Neural cell (in vitro differentiated cells): ENCODE data around the gene NOS1AP. TPM values are rescaled to one million over a fixed set of nuclear protein-coding genes. Genes with fewer than 3 reads are reported as not detected.

Experiments
- H2AFZ ChIP-seq: fragments of 200-600, 300-800 bp; sonication (generic), shearing (Covaris generic); 2 replicates; pipeline ENCODE4 v1.6.0; 2014; ENCODE audit warnings: low read depth, mild to moderate bottlenecking, antibody characterized with exemption, low read length, moderate library complexity
- H3F3A ChIP-seq: fragments of 200-600 bp; shearing (Covaris generic); 2 replicates; pipeline ENCODE4 v1.6.1; 2016; ENCODE audit warnings: mild to moderate bottlenecking, moderate library complexity, mixed read lengths, antibody characterized with exemption, low read length; ENCODE audit not compliant: insufficient read depth, poor library complexity, severe bottlenecking
- H3K27ac ChIP-seq: fragments of 200-600, 300-800 bp; sonication (generic), shearing (Covaris generic); 2 replicates; pipeline ENCODE4 v1.5.1; 2014; ENCODE audit warnings: mild to moderate bottlenecking, low read length, moderate library complexity
- H3K27me3 ChIP-seq: fragments of 300-800, 200-600 bp; sonication (generic), shearing (Covaris generic); 2 replicates; pipeline ENCODE4 v1.6.0; 2014; ENCODE audit warnings: mild to moderate bottlenecking, low read depth, low read length, moderate library complexity; ENCODE audit not compliant: insufficient read depth
- H3K36me3 ChIP-seq: fragments of 300-800, 200-600 bp; sonication (generic), shearing (Covaris generic); 2 replicates; pipeline ENCODE4 v1.5.1; 2014; ENCODE audit warnings: mild to moderate bottlenecking, antibody characterized with exemption, low read length, moderate library complexity; ENCODE audit not compliant: insufficient read depth
- H3K4me2 ChIP-seq: fragments of 300-800, 200-600 bp; sonication (generic), shearing (Covaris generic); 2 replicates; pipeline ENCODE4 v1.6.0; 2014; ENCODE audit warnings: mild to moderate bottlenecking, low read length
- H3K4me3 ChIP-seq: fragments of 300-800, 200-600 bp; sonication (generic), shearing (Covaris generic); 2 replicates; pipeline ENCODE4 v1.5.1; 2014; ENCODE audit warnings: mild to moderate bottlenecking, low read length, moderate library complexity
- H3K79me2 ChIP-seq: fragments of 200-600 bp; shearing (Covaris generic); replicated peaks from 2 replicates; pipeline ENCODE4 v1.6.0; 2014; ENCODE audit warnings: mild to moderate bottlenecking, low read length, moderate library complexity; ENCODE audit not compliant: insufficient read depth
- H3K9ac ChIP-seq: fragments of 300-800, 200-600 bp; sonication (generic), shearing (Covaris generic); 2 replicates; pipeline ENCODE4 v1.6.1; 2016; ENCODE audit warnings: mild to moderate bottlenecking, low read length, mixed read lengths
- H3K9me2 ChIP-seq: fragments of 200-600 bp; shearing (Covaris generic); 2 replicates; pipeline ENCODE4 v1.6.1; 2016; ENCODE audit warnings: mild to moderate bottlenecking, low read length, mixed read lengths; ENCODE audit not compliant: insufficient read depth
- H3K9me3 ChIP-seq: fragments of 200-600, 300-800 bp; sonication (generic), shearing (Covaris generic); 2 replicates; pipeline ENCODE4 v1.6.1; 2016; ENCODE audit warnings: mild to moderate bottlenecking, mixed run types, low read length, moderate library complexity, mixed read lengths
- H4K20me1 ChIP-seq: fragments of 200-600 bp; shearing (Covaris generic); 2 replicates; pipeline ENCODE4 v1.6.1; 2016; ENCODE audit warnings: mild to moderate bottlenecking, mixed run types; ENCODE audit not compliant: insufficient read depth
- CTCF ChIP-seq: fragments of 450-650 bp; IDR thresholded peaks from 2 replicates; pipeline ENCODE4 v1.5.1; 2014; ENCODE audit warnings: antibody characterized with exemption, mild to moderate bottlenecking, moderate library complexity; ENCODE audit not compliant: poor library complexity, severe bottlenecking
- EP300 ChIP-seq: fragments of 450-650 bp; conservative IDR thresholded peaks from 2 replicates; pipeline ENCODE4 v1.6.1; 2014; ENCODE audit warnings: antibody characterized with exemption, mild to moderate bottlenecking, moderate library complexity; ENCODE audit not compliant: poor library complexity, severe bottlenecking
- EZH2 ChIP-seq: fragments of 200-600, 300-800 bp; shearing (Covaris generic), sonication (generic); IDR thresholded peaks from 2 replicates; pipeline ENCODE4 v1.6.1; 2014; ENCODE audit warnings: antibody characterized with exemption, low read length, borderline replicate concordance, mild to moderate bottlenecking; ENCODE audit not compliant: insufficient read depth, poor library complexity, severe bottlenecking
- MXI1 ChIP-seq: fragments of 450-650 bp; conservative IDR thresholded peaks from 2 replicates; pipeline ENCODE4 v1.6.1; 2014; ENCODE audit warnings: antibody characterized with exemption, mild to moderate bottlenecking; ENCODE audit not compliant: poor library complexity, severe bottlenecking
- POLR2AphosphoS5 ChIP-seq: IDR thresholded peaks from 2 replicates; pipeline ENCODE4 v1.6.1; 2012
- RAD21 ChIP-seq: fragments of 450-650 bp; conservative IDR thresholded peaks from 2 replicates; pipeline ENCODE4 v1.6.1; 2014; ENCODE audit warnings: antibody characterized with exemption, mild to moderate bottlenecking, moderate library complexity
- SMC3 ChIP-seq: fragments of 450-650 bp; conservative IDR thresholded peaks from 2 replicates; pipeline ENCODE4 v1.6.1; 2014; ENCODE audit warnings: antibody characterized with exemption, mild to moderate bottlenecking, moderate library complexity; ENCODE audit not compliant: poor library complexity
- TAF1 ChIP-seq: IDR thresholded peaks from 2 replicates; pipeline ENCODE4 v1.6.1; 2012; ENCODE audit warnings: low read depth
- polyA plus RNA-seq: library from polyadenylated mRNA; depleted of rRNA; stranded (reverse); fragments of >200 nt; gene quantifications from 2 replicates; pipeline ENCODE4 v1.2.3, GENCODE V29; 2014
- TF ChIP-seq, protein P1 (sequence below): IDR thresholded peaks from 2 replicates; pipeline ENCODE4 v1.6.1; 2012; ENCODE audit warnings: borderline replicate concordance

Gene NOS1AP
- polyA plus RNA-seq, 1 donor from 2014 or later, result 5.3 TPM

- no peak overlapping the region for H3K9ac ChIP-seq
- H3K9me3 ChIP-seq, result no peaks in the 10 kb centered on the region
- no peak overlapping the region for H2AFZ ChIP-seq
- H4K20me1 ChIP-seq, result no peaks in the 10 kb centered on the region
- no peak overlapping the region for H3K27ac ChIP-seq
- no peak overlapping the region for H3K4me2 ChIP-seq
- H3K9me2 ChIP-seq, result no peaks in the 10 kb centered on the region
- H3F3A ChIP-seq, result no peaks in the 10 kb centered on the region
- H3K4me3 ChIP-seq, result no peak overlapping the region
- H3K27me3 ChIP-seq, result no peaks in the 10 kb centered on the region
- no peaks in the 10 kb centered on the region for H3K36me3 ChIP-seq
- H3K79me2 ChIP-seq, result peaks cover 7% of the 10 kb centered on the region
- TF ChIP-seq MXI1 (no peak), EP300 (no peak), SMC3 (no peak)
- TF ChIP-seq, protein P1, sequence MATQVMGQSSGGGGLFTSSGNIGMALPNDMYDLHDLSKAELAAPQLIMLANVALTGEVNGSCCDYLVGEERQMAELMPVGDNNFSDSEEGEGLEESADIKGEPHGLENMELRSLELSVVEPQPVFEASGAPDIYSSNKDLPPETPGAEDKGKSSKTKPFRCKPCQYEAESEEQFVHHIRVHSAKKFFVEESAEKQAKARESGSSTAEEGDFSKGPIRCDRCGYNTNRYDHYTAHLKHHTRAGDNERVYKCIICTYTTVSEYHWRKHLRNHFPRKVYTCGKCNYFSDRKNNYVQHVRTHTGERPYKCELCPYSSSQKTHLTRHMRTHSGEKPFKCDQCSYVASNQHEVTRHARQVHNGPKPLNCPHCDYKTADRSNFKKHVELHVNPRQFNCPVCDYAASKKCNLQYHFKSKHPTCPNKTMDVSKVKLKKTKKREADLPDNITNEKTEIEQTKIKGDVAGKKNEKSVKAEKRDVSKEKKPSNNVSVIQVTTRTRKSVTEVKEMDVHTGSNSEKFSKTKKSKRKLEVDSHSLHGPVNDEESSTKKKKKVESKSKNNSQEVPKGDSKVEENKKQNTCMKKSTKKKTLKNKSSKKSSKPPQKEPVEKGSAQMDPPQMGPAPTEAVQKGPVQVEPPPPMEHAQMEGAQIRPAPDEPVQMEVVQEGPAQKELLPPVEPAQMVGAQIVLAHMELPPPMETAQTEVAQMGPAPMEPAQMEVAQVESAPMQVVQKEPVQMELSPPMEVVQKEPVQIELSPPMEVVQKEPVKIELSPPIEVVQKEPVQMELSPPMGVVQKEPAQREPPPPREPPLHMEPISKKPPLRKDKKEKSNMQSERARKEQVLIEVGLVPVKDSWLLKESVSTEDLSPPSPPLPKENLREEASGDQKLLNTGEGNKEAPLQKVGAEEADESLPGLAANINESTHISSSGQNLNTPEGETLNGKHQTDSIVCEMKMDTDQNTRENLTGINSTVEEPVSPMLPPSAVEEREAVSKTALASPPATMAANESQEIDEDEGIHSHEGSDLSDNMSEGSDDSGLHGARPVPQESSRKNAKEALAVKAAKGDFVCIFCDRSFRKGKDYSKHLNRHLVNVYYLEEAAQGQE, result no peak
Observed at GRCh38 chr1:162215902-162216301, 146.4 kb downstream of the NOS1AP start.

GRCh38 chr1:162216604-162217003 lies 147.1 kb downstream of the NOS1AP start:
- H3K9me3 ChIP-seq, result no peaks in the 10 kb centered on the region
- H4K20me1 ChIP-seq, result no peaks in the 10 kb centered on the region
- TF ChIP-seq, protein P1, result no peak
- TF ChIP-seq POLR2AphosphoS5 (no peak), RAD21 (no peak), CTCF (no peak), EP300 (no peak), TAF1 (no peak), EZH2 (no peak), SMC3 (no peak)
- peaks cover 7% of the 10 kb centered on the region for H3K79me2 ChIP-seq
- H2AFZ ChIP-seq, result no peak overlapping the region
- H3K4me3 ChIP-seq, result no peak overlapping the region
- H3K4me2 ChIP-seq, result no peak overlapping the region
- no peak overlapping the region for H3K9ac ChIP-seq
- no peaks in the 10 kb centered on the region for H3K9me2 ChIP-seq
- no peaks in the 10 kb centered on the region for H3K36me3 ChIP-seq
- no peak overlapping the region for H3K27ac ChIP-seq
- H3K27me3 ChIP-seq, result no peaks in the 10 kb centered on the region
- H3F3A ChIP-seq, result no peaks in the 10 kb centered on the region
